GM12878 (cell line): Measurements from ENCODE around the gene DGLUCY. TPM values are rescaled to one million over a fixed set of nuclear protein-coding genes. Genes with fewer than 3 reads are reported as not detected.

ENCODE experiments used
- ATAC-seq: fragments of 200-7000 bp; cut with Tn5 transposase; 3 replicates; pipeline ENCODE4 v1.9.1; 2020; ENCODE audit warnings: mild to moderate bottlenecking, moderate library complexity
- BruUV-seq: library from RNA; stranded (reverse); fragments of 400-500 nt; replicated peaks from 2 replicates; lab custom pipeline; 2021; lab: Mats Ljungman, UMichigan
- CTCF ChIA-PET: fragments of 300-600 bp; sonication (Branson Sonifier 250); formaldehyde crosslinking; extraction: SDS; loops from one replicate; lab custom pipeline; 2021; ENCODE audit warnings: inconsistent platforms; lab: Yijun Ruan, JAX
- POLR2A ChIA-PET: fragments of 350-600 bp; formaldehyde crosslinking; extraction: SDS; loops from one replicate; lab custom pipeline; 2021; ENCODE audit warnings: inconsistent platforms; lab: Charles Lee
- RAD21 ChIA-PET: fragments of 300-600 bp; sonication (Branson Sonifier 250); formaldehyde crosslinking; loops from one replicate; lab custom pipeline; 2023; ENCODE audit warnings: antibody characterized with exemption; ENCODE audit not compliant: unreplicated experiment; lab: Charles Lee
- SMC1A ChIA-PET: fragments of 300-600 bp; sonication (Branson Sonifier 250); formaldehyde crosslinking; loops from one replicate; lab custom pipeline; 2023; ENCODE audit not compliant: unreplicated experiment, uncharacterized antibody; lab: Charles Lee
- DNase-seq: peaks from one replicate; pipeline ENCODE4 v3.0.0-alpha.2; 2011; ENCODE audit warnings: low read depth, low spot score
- FAIRE-seq: peaks from 3 replicates; lab custom pipeline; 2011; peaks lifted over from hg19 to GRCh38; lab: Jason Lieb, UNC
- H2AFZ ChIP-seq: 2 replicates; pipeline ENCODE4 v1.6.0; 2011; ENCODE audit warnings: low read depth, low read length, control low read depth; ENCODE audit not compliant: control insufficient read depth
- H3K27ac ChIP-seq: 2 replicates; pipeline ENCODE4 v1.5.1; 2011; ENCODE audit warnings: control low read depth; ENCODE audit not compliant: control insufficient read depth, insufficient read depth
- H3K27me3 ChIP-seq, 2 experiments: replicated peaks in 1 of 2; 2 replicates each; pipeline versions ENCODE4 v1.6.0 to v1.6.1; 2011; ENCODE audit warnings: low read length in 1 of 2; ENCODE audit not compliant: control insufficient read depth in 2 of 2, insufficient read depth in 2 of 2
- H3K36me3 ChIP-seq, 2 experiments: 2 replicates each; pipeline ENCODE4 v1.5.1; 2011; ENCODE audit warnings: low read length in 1 of 2; ENCODE audit not compliant: control insufficient read depth in 2 of 2, insufficient read depth in 2 of 2
- H3K4me1 ChIP-seq: 2 replicates; pipeline ENCODE4 v1.6.1; 2011; ENCODE audit warnings: mild to moderate bottlenecking, low read length, moderate library complexity, mixed read lengths; ENCODE audit not compliant: control insufficient read depth, insufficient read depth
- H3K4me2 ChIP-seq: 2 replicates; pipeline ENCODE4 v1.6.0; 2011; ENCODE audit warnings: control low read depth; ENCODE audit not compliant: control insufficient read depth, insufficient read depth
- H3K4me3 ChIP-seq: fragments of 200-600 bp; sonication (generic); 2 replicates; pipeline ENCODE4 v1.5.1; 2016
- H3K79me2 ChIP-seq: 2 replicates; pipeline ENCODE4 v1.6.0; 2011; ENCODE audit warnings: low read length; ENCODE audit not compliant: control insufficient read depth, insufficient read depth
- H3K9ac ChIP-seq: 2 replicates; pipeline ENCODE4 v1.8.0; 2011; ENCODE audit warnings: low read length, control low read depth, mixed read lengths; ENCODE audit not compliant: control insufficient read depth, insufficient read depth
- H3K9me3 ChIP-seq: replicated peaks from 3 replicates; pipeline ENCODE4 v1.5.1; 2011; ENCODE audit warnings: mild to moderate bottlenecking, low read length; ENCODE audit not compliant: control insufficient read depth, insufficient read depth
- H4K20me1 ChIP-seq: 2 replicates; pipeline ENCODE4 v1.6.0; 2011; ENCODE audit not compliant: control insufficient read depth, insufficient read depth
- BACH1 ChIP-seq: fragments of 450-650 bp; IDR thresholded peaks from 2 replicates; pipeline ENCODE4 v1.6.1; 2017; ENCODE audit warnings: mild to moderate bottlenecking, borderline replicate concordance
- BCL11A ChIP-seq: IDR thresholded peaks from 2 replicates; pipeline ENCODE4 v1.6.1; 2011; ENCODE audit warnings: low read depth, low read length
- ESRRA ChIP-seq: IDR thresholded peaks from 2 replicates; pipeline ENCODE4 v1.6.1; 2012; ENCODE audit warnings: mild to moderate bottlenecking, low read length, improper control_type of control experiment
- FOXM1 ChIP-seq: IDR thresholded peaks from 2 replicates; pipeline ENCODE4 v1.6.1; 2012; ENCODE audit warnings: low read depth, mild to moderate bottlenecking, inconsistent platforms, low read length, moderate library complexity
- GABPA ChIP-seq: IDR thresholded peaks from 2 replicates; pipeline ENCODE4 v1.6.1; 2014; ENCODE audit warnings: antibody characterized with exemption, low read depth, mild to moderate bottlenecking, inconsistent platforms
- IRF4 ChIP-seq: IDR thresholded peaks from 2 replicates; pipeline ENCODE4 v1.6.1; 2011; ENCODE audit warnings: low read depth, low read length
- JUNB ChIP-seq: IDR thresholded peaks from 2 replicates; pipeline ENCODE4 v1.6.1; 2016; ENCODE audit warnings: antibody characterized with exemption, mild to moderate bottlenecking
- SP1 ChIP-seq: IDR thresholded peaks from one replicate; pipeline ENCODE4 v1.6.1; 2011; ENCODE audit warnings: low read depth, low read length
- SUZ12 ChIP-seq: fragments of 200-600 bp; sonication (generic); IDR thresholded peaks from one replicate; pipeline ENCODE4 v1.6.1; 2018; ENCODE audit warnings: antibody characterized with exemption, mild to moderate bottlenecking; ENCODE audit not compliant: unreplicated experiment
- ZSCAN29 ChIP-seq: fragments of 450-650 bp; IDR thresholded peaks from 2 replicates; pipeline ENCODE4 v1.6.1; 2017; ENCODE audit warnings: mild to moderate bottlenecking, moderate library complexity
- WGBS: methylation state at CpG from one replicate; pipeline ENCODE4 v1.1.6; 2016; ENCODE audit warnings: low lambda C conversion rate; ENCODE audit not compliant: insufficient replicate concordance, insufficient coverage; ENCODE audit errors: missing lambda C conversion rate; 5-methylcytosine and 5-hydroxymethylcytosine counted together
- in situ Hi-C: fragments of 300-500 bp; cut with MboI; formaldehyde crosslinking; loops from 9 replicates; pipeline ENCODE4 v1.14.3; 2018; ENCODE audit warnings: mixed read lengths
- intact Hi-C: fragments of 100-400 bp; cut with micrococcal nuclease; formaldehyde crosslinking; loops from one replicate; pipeline ENCODE4 v1.14.2; 2022; ENCODE audit not compliant: unreplicated experiment
- polyA plus RNA-seq, 11 experiments: library from polyadenylated mRNA; depleted of rRNA in 4 of 11; unstranded in 6 of 11; stranded (reverse) in 5 of 11; fragments of >200 nt; fragmentation: Nextera tagmentation in 4 of 11; fragmentation: Illumina TruSeq in 1 of 11; extraction: Ambion mirVana in 4 of 11; extraction: Trizol in 1 of 11; gene quantifications; 1 replicate in 1 of 11; 2 replicates in 10 of 11; pipeline versions ENCODE4 v1.2.1 to v1.2.3, GENCODE V29; 2011 to 2016; ENCODE audit warnings: inconsistent platforms in 2 of 11, missing spikeins in 2 of 11, low read depth in 1 of 11
- total RNA-seq, 4 experiments: library from RNA; depleted of rRNA in 3 of 4; stranded (reverse); fragments of >200 nt in 3 of 4; fragmentation: Illumina TruSeq in 1 of 4; extraction: Trizol in 1 of 4; gene quantifications; 2 replicates each; pipeline versions ENCODE4 v1.2.1 to v1.2.3, GENCODE V29; 2013 to 2021
- TF ChIP-seq, protein P1 (sequence below): IDR thresholded peaks from 2 replicates; pipeline ENCODE4 v1.6.1; 2011; ENCODE audit warnings: mild to moderate bottlenecking, low read depth, low read length, moderate library complexity; ENCODE audit not compliant: insufficient replicate concordance

DGLUCY gene
- total and polyA plus RNA-seq, 10 of the 15 experiments (the other 5 are each of a cell fraction or from before 2014, with no cell fraction given) = 15.0 to 70.3 (median 55.1) TPM

DNA sequence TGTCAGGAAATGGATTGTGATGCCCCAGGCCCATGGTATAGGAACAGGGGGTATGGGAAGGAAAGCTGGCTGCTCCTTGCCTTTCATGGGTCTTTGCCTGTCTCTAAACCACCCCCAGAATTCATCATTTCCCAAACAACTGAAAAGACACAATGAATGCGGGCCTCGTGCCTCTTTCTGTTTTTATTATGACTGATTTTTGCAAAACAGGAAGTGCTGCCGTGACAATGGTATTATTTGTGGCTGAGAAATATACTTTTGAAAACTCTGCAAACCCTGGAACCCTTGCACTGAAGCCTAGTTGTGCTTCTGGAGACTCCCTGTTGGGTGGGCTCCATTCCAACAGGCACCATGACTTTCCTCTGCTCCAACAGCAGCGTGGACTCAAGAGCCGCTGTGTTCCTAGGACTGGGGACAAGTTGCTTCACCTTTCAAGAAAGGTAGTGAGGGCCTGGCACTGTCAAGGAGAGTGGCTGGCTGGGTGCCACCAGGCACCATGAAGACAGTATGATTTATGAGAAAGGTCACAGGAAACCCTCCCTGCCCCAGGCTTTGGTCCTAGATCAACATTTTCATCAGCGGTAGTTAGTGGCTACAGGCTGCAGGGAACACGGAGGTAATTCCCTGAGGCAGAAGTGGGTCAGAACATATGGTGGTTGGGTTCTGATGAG, 4.8 kb upstream of the DGLUCY start (continued):
- TF ChIP-seq BCL11A = 0 out of 2 replicates have a peak, but pooled peaks have one; percentile 0
- 0 out of 2 replicates have a peak, but pooled peaks have one; percentile 22 for TF ChIP-seq GABPA
- no peak for TF ChIP-seq ZSCAN29
- peak; percentile 18 for TF ChIP-seq SP1
- TF ChIP-seq, protein P1, sequence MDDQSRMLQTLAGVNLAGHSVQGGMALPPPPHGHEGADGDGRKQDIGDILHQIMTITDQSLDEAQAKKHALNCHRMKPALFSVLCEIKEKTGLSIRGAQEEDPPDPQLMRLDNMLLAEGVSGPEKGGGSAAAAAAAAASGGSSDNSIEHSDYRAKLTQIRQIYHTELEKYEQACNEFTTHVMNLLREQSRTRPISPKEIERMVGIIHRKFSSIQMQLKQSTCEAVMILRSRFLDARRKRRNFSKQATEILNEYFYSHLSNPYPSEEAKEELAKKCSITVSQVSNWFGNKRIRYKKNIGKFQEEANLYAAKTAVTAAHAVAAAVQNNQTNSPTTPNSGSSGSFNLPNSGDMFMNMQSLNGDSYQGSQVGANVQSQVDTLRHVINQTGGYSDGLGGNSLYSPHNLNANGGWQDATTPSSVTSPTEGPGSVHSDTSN = peak; percentile 58
- no peak for TF ChIP-seq SUZ12
- peak; percentile 64 for TF ChIP-seq FOXM1
- no peak for TF ChIP-seq ESRRA
- TF ChIP-seq IRF4 = no peak

GRCh38 chr14:91111443-91111842, 2.4 kb upstream of the DGLUCY start:
- H2AFZ ChIP-seq = no peak overlapping the region
- in situ Hi-C loops (no loop called here), intact Hi-C loops (no loop called here)
- SMC1A ChIA-PET = no interaction called here
- no peak overlapping the region for H3K4me3 ChIP-seq
- H3K36me3 ChIP-seq = no peaks in the 10 kb centered on the region; a peak in 1 of 4 replicates
- 89% methylated on average over 1 of the region's 1 CpG for WGBS
- RAD21 ChIA-PET = interaction anchor here (0.7 kb wide), 1 partner anchor 420 kb away, joined by 3 read pairs; no protein-coding TSS in a partner anchor
- no peak for FAIRE-seq
- no peaks in the 10 kb centered on the region for H3K27me3 ChIP-seq
- no peaks in the 10 kb centered on the region for H3K9me3 ChIP-seq
- no TSS peak for BruUV-seq
- POLR2A ChIA-PET = interaction anchor here (0.7 kb wide), 1 partner anchor 353 kb away, joined by 3 read pairs; no protein-coding TSS in a partner anchor
- no peak for DNase-seq
- no peak overlapping the region for H3K4me2 ChIP-seq
- peaks cover 31% of the 10 kb centered on the region for H3K4me1 ChIP-seq
- H4K20me1 ChIP-seq = no peaks in the 10 kb centered on the region
- CTCF ChIA-PET = interaction anchor here (1.2 kb wide), 1 partner anchor 51 kb away, joined by 3 read pairs; the partner anchor contains the start of gene RPS6KA5
- peaks cover 25% of the 10 kb centered on the region for H3K79me2 ChIP-seq
- ATAC-seq = no peak
- no peak overlapping the region for H3K27ac ChIP-seq
- no peak for TF ChIP-seq BACH1
- no peak for TF ChIP-seq JUNB
- no peak overlapping the region for H3K9ac ChIP-seq
